Mesendoderm (in vitro differentiated cells): ENCODE results near the gene STX2.

Experiments
- DNase-seq: peaks from one replicate; pipeline ENCODE4 v3.0.0; 2013
- H2AK5ac ChIP-seq: 2 replicates; pipeline ENCODE4 v1.6.1; 2013; ENCODE audit warnings: low read length, inconsistent platforms
- H2BK120ac ChIP-seq: 2 replicates; pipeline ENCODE4 v1.6.1; 2013; ENCODE audit warnings: low read depth, mild to moderate bottlenecking, low read length, moderate library complexity, mixed read lengths
- H2BK15ac ChIP-seq: replicated peaks from 2 replicates; pipeline ENCODE4 v1.6.1; 2013; ENCODE audit warnings: low read depth, mild to moderate bottlenecking, moderate library complexity
- H2BK5ac ChIP-seq: 2 replicates; pipeline ENCODE4 v1.6.1; 2013; ENCODE audit warnings: low read length, inconsistent platforms
- H3K18ac ChIP-seq: 2 replicates; pipeline ENCODE4 v1.6.1; 2013; ENCODE audit warnings: mild to moderate bottlenecking, low read length, mixed read lengths
- H3K23ac ChIP-seq: one replicate; pipeline ENCODE4 v1.6.1; 2013; ENCODE audit warnings: low read length
- H3K27ac ChIP-seq: 2 replicates; pipeline ENCODE4 v1.5.1; 2013; ENCODE audit warnings: low read depth, mild to moderate bottlenecking, inconsistent platforms, low read length, moderate library complexity
- H3K27me3 ChIP-seq: 2 replicates; pipeline ENCODE4 v1.6.1; 2013; ENCODE audit warnings: low read length, control low read depth, mild to moderate bottlenecking, inconsistent platforms; ENCODE audit not compliant: insufficient read depth, poor library complexity
- H3K36me3 ChIP-seq: 2 replicates; pipeline ENCODE4 v1.6.1; 2013; ENCODE audit warnings: low read length, inconsistent platforms; ENCODE audit not compliant: control insufficient read depth, insufficient read depth
- H3K4ac ChIP-seq: one replicate; pipeline ENCODE4 v1.6.1; 2013; ENCODE audit warnings: low read depth, mild to moderate bottlenecking, low read length, moderate library complexity
- H3K4me1 ChIP-seq: 2 replicates; pipeline ENCODE4 v1.6.1; 2013; ENCODE audit warnings: low read depth, low read length, inconsistent platforms; ENCODE audit not compliant: control insufficient read depth
- H3K4me2 ChIP-seq: 2 replicates; pipeline ENCODE4 v1.6.1; 2013; ENCODE audit warnings: low read length
- H3K4me3 ChIP-seq: 2 replicates; pipeline ENCODE4 v1.5.1; 2013; ENCODE audit warnings: mild to moderate bottlenecking, low read length
- H3K56ac ChIP-seq: one replicate; pipeline ENCODE4 v1.6.1; 2013; ENCODE audit warnings: low read length
- H3K79me1 ChIP-seq: 2 replicates; pipeline ENCODE4 v1.6.1; 2013; ENCODE audit warnings: low read length, inconsistent platforms
- H3K79me2 ChIP-seq: 2 replicates; pipeline ENCODE4 v1.6.1; 2013; ENCODE audit warnings: mild to moderate bottlenecking, low read length; ENCODE audit not compliant: control insufficient read depth, insufficient read depth
- H3K9ac ChIP-seq: 2 replicates; pipeline ENCODE4 v1.6.1; 2013; ENCODE audit warnings: low read length, inconsistent platforms
- H4K5ac ChIP-seq: one replicate; pipeline ENCODE4 v1.6.1; 2013; ENCODE audit warnings: low read length
- H4K8ac ChIP-seq: one replicate; pipeline ENCODE4 v1.6.1; 2013; ENCODE audit warnings: low read depth, mild to moderate bottlenecking, control low read depth, low read length, moderate library complexity
- WGBS: extraction: QIAGEN DNeasy Blood & Tissue Kit; methylation state at CpG from one replicate; pipeline ENCODE4 v1.1.7; 2013; ENCODE audit warnings: low lambda C conversion rate, missing lambda C conversion rate; ENCODE audit not compliant: insufficient coverage; ENCODE audit errors: extremely low coverage; 5-methylcytosine and 5-hydroxymethylcytosine counted together

The STX2 gene

GRCh38 chr12:130804216-130804615 is 34.8 kb downstream of the STX2 start:
- H2AK5ac ChIP-seq, result no peak overlapping the region
- H3K79me2 ChIP-seq, result no peaks in the 10 kb centered on the region
- no peak overlapping the region for H3K18ac ChIP-seq
- no peak for DNase-seq
- H3K56ac ChIP-seq, result no peak overlapping the region
- H2BK120ac ChIP-seq, result no peak overlapping the region
- peaks cover 7% of the 10 kb centered on the region for H3K36me3 ChIP-seq
- no peak overlapping the region for H3K4me3 ChIP-seq
- no peak overlapping the region for H2BK5ac ChIP-seq
- no peaks in the 10 kb centered on the region for H3K27me3 ChIP-seq
- no peak overlapping the region for H2BK15ac ChIP-seq
- H4K8ac ChIP-seq, result no peak overlapping the region
- no peaks in the 10 kb centered on the region for H3K79me1 ChIP-seq
- H3K27ac ChIP-seq, result no peak overlapping the region
- no peaks in the 10 kb centered on the region for H3K4me1 ChIP-seq
- no peak overlapping the region for H4K5ac ChIP-seq
- no peak overlapping the region for H3K4me2 ChIP-seq
- H3K4ac ChIP-seq, result no peak overlapping the region
- no peak overlapping the region for H3K23ac ChIP-seq
- no peak overlapping the region for H3K9ac ChIP-seq
- WGBS, result no CpG with 5 or more reads among the region's 14 CpGs

- no peak overlapping the region for H4K8ac ChIP-seq
- H3K79me1 ChIP-seq, result no peaks in the 10 kb centered on the region
- H3K27ac ChIP-seq, result no peak overlapping the region
- no peak overlapping the region for H3K18ac ChIP-seq
- no peak overlapping the region for H3K9ac ChIP-seq
- no peak overlapping the region for H2BK15ac ChIP-seq
- H2AK5ac ChIP-seq, result no peak overlapping the region
- no peaks in the 10 kb centered on the region for H3K4me1 ChIP-seq
- peaks cover 10% of the 10 kb centered on the region for H3K36me3 ChIP-seq
- H3K56ac ChIP-seq, result no peak overlapping the region
- H3K79me2 ChIP-seq, result no peaks in the 10 kb centered on the region
- H3K27me3 ChIP-seq, result no peaks in the 10 kb centered on the region
- H2BK5ac ChIP-seq, result no peak overlapping the region
- H3K4me3 ChIP-seq, result no peak overlapping the region
- no peak overlapping the region for H4K5ac ChIP-seq
- no peak overlapping the region for H2BK120ac ChIP-seq
- H3K23ac ChIP-seq, result no peak overlapping the region
- no peak overlapping the region for H3K4ac ChIP-seq
- DNase-seq, result no peak
- H3K4me2 ChIP-seq, result no peak overlapping the region
- no CpG with 5 or more reads among the region's 5 CpGs for WGBS
Observed at GRCh38 chr12:130803702-130804101, 35.3 kb downstream of the STX2 start.

- no peak overlapping the region for H3K4me2 ChIP-seq
- no CpG with 5 or more reads among the region's 2 CpGs for WGBS
Observed at GRCh38 chr12:130800312-130800711, 38.7 kb downstream of the STX2 start.

GRCh38 chr12:130799051-130799450 is 40.0 kb downstream of the STX2 start:
- Histone ChIP-seq H3K23ac (no peak overlapping the region), H2BK5ac (no peak overlapping the region), H2BK120ac (no peak overlapping the region), H3K56ac (no peak overlapping the region), H2AK5ac (no peak overlapping the region), H3K79me1 (no peaks in the 10 kb centered on the region), H3K79me2 (no peaks in the 10 kb centered on the region), H3K18ac (no peak overlapping the region), H4K5ac (no peak overlapping the region), H3K4me3 (no peak overlapping the region), H3K9ac (no peak overlapping the region), H3K27me3 (no peaks in the 10 kb centered on the region), H3K4ac (no peak overlapping the region), H3K4me2 (no peak overlapping the region), H3K4me1 (no peaks in the 10 kb centered on the region), H3K27ac (no peak overlapping the region), H4K8ac (no peak overlapping the region), H2BK15ac (no peak overlapping the region), H3K36me3 (peaks cover 9% of the 10 kb centered on the region)
- no peak for DNase-seq
- no CpG with 5 or more reads among the region's 4 CpGs for WGBS

More at GRCh38 chr12:130800312-130800711, 38.7 kb downstream of the STX2 start:
- Histone ChIP-seq H2AK5ac (no peak overlapping the region), H3K4me1 (no peaks in the 10 kb centered on the region), H3K18ac (no peak overlapping the region), H3K79me1 (no peaks in the 10 kb centered on the region), H3K56ac (no peak overlapping the region), H3K9ac (no peak overlapping the region), H3K4me3 (no peak overlapping the region), H2BK5ac (no peak overlapping the region), H3K4ac (no peak overlapping the region), H4K8ac (no peak overlapping the region), H2BK15ac (no peak overlapping the region), H3K79me2 (no peaks in the 10 kb centered on the region), H3K27ac (no peak overlapping the region), H3K27me3 (no peaks in the 10 kb centered on the region), H3K36me3 (peaks cover 6% of the 10 kb centered on the region), H4K5ac (no peak overlapping the region), H3K23ac (no peak overlapping the region), H2BK120ac (no peak overlapping the region)
- no peak for DNase-seq

- Histone ChIP-seq H3K4ac (no peak overlapping the region), H2BK120ac (no peak overlapping the region), H2AK5ac (no peak overlapping the region), H3K4me1 (no peaks in the 10 kb centered on the region), H3K56ac (no peak overlapping the region), H3K79me1 (no peaks in the 10 kb centered on the region), H3K4me3 (no peak overlapping the region), H2BK5ac (no peak overlapping the region), H3K36me3 (peaks cover 11% of the 10 kb centered on the region), H4K5ac (no peak overlapping the region), H3K27ac (no peak overlapping the region), H3K27me3 (no peaks in the 10 kb centered on the region), H4K8ac (no peak overlapping the region), H3K9ac (no peak overlapping the region), H3K4me2 (no peak overlapping the region), H3K23ac (no peak overlapping the region), H3K18ac (no peak overlapping the region), H2BK15ac (no peak overlapping the region), H3K79me2 (no peaks in the 10 kb centered on the region)
- no CpG with 5 or more reads among the region's 19 CpGs for WGBS
- no peak for DNase-seq
Observed at GRCh38 chr12:130796985-130797686, 41.9 kb downstream of the STX2 start.

- WGBS, result no CpG with 5 or more reads among the region's 6 CpGs
- Histone ChIP-seq H3K4me3 (no peak overlapping the region), H3K36me3 (peaks cover 12% of the 10 kb centered on the region)
Observed at GRCh38 chr12:130795906-130796305, 43.1 kb downstream of the STX2 start.

More at GRCh38 chr12:130795906-130796305, 43.1 kb downstream of the STX2 start:
- DNase-seq, result no peak
- no peak overlapping the region for H2BK15ac ChIP-seq
- H3K18ac ChIP-seq, result no peak overlapping the region
- no peak overlapping the region for H2AK5ac ChIP-seq
- no peak overlapping the region for H3K23ac ChIP-seq
- no peak overlapping the region for H2BK5ac ChIP-seq
- no peak overlapping the region for H3K9ac ChIP-seq
- H3K79me2 ChIP-seq, result no peaks in the 10 kb centered on the region
- no peak overlapping the region for H3K56ac ChIP-seq
- H4K8ac ChIP-seq, result no peak overlapping the region
- no peaks in the 10 kb centered on the region for H3K27me3 ChIP-seq
- no peak overlapping the region for H3K4ac ChIP-seq
- no peak overlapping the region for H4K5ac ChIP-seq
- no peaks in the 10 kb centered on the region for H3K4me1 ChIP-seq
- H3K79me1 ChIP-seq, result no peaks in the 10 kb centered on the region
- H3K27ac ChIP-seq, result no peak overlapping the region
- H2BK120ac ChIP-seq, result no peak overlapping the region
- H3K4me2 ChIP-seq, result no peak overlapping the region
